Mammary epithelial cell (primary cell): ENCODE measurements around the gene POLR3E.

Experiments used
- CTCF ChIP-seq, 2 donors: IDR thresholded peaks in 1 of 2; conservative IDR thresholded peaks in 1 of 2; 2 replicates each; pipeline ENCODE4 v1.5.1; 2011 to 2012; ENCODE audit warnings: inconsistent platforms in 2 of 2, low read length in 2 of 2, mild to moderate bottlenecking in 2 of 2, control low read depth in 1 of 2, low read depth in 1 of 2; ENCODE audit not compliant: insufficient read depth in 1 of 2; ENCODE audit errors: extremely low read depth in 1 of 2
- EZH2 ChIP-seq: IDR thresholded peaks from 2 replicates; pipeline ENCODE4 v1.6.1; 2012; ENCODE audit warnings: low read length, inconsistent platforms, borderline replicate concordance

GRCh38 chr16:22285080-22285479 lies 12.1 kb upstream of the POLR3E start:
- TF ChIP-seq CTCF (conservative IDR thresholded peaks at IDR 0.05 in 1 of 2, IDR thresholded peaks at IDR 0.05 in 1 of 2; ENCODE audit: extremely low read depth in 1 of 2, insufficient read depth in 1 of 2, low read depth in 1 of 2, low read length in 2 of 2) (no peak), EZH2 (no peak)
